Upper lobe of left lung (tissue), 4 donors: ENCODE measurements around the gene GALM.

Experiments
- EP300 ChIP-seq, 4 donors: sonication (generic); formaldehyde crosslinking; IDR thresholded peaks; one replicate each; pipeline ENCODE4 v1.5.1; 2017; ENCODE audit warnings: antibody characterized with exemption in 4 of 4, control low read depth in 2 of 4
- POLR2A ChIP-seq, 4 donors: fragments of 450-650 bp; IDR thresholded peaks; one replicate each; pipeline ENCODE4 v1.5.1; 2016 to 2017; ENCODE audit warnings: antibody characterized with exemption in 4 of 4, mild to moderate bottlenecking in 2 of 4
- POLR2AphosphoS5 ChIP-seq, 2 donors: sonication (generic); formaldehyde crosslinking; IDR thresholded peaks; one replicate each; pipeline ENCODE4 v1.5.1; 2017; ENCODE audit warnings: antibody characterized with exemption in 2 of 2
- TF ChIP-seq, protein P1 (sequence below), 6 experiments: fragments of 450-650 bp in 4 of 6; fragments of 200-600 bp in 2 of 6; sonication (generic) in 2 of 6; IDR thresholded peaks; one replicate each; pipeline ENCODE4 v1.5.1; 2016 to 2019; ENCODE audit warnings: antibody characterized with exemption in 6 of 6

- TF ChIP-seq, protein P1, sequence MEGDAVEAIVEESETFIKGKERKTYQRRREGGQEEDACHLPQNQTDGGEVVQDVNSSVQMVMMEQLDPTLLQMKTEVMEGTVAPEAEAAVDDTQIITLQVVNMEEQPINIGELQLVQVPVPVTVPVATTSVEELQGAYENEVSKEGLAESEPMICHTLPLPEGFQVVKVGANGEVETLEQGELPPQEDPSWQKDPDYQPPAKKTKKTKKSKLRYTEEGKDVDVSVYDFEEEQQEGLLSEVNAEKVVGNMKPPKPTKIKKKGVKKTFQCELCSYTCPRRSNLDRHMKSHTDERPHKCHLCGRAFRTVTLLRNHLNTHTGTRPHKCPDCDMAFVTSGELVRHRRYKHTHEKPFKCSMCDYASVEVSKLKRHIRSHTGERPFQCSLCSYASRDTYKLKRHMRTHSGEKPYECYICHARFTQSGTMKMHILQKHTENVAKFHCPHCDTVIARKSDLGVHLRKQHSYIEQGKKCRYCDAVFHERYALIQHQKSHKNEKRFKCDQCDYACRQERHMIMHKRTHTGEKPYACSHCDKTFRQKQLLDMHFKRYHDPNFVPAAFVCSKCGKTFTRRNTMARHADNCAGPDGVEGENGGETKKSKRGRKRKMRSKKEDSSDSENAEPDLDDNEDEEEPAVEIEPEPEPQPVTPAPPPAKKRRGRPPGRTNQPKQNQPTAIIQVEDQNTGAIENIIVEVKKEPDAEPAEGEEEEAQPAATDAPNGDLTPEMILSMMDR (IDR thresholded peaks at IDR 0.05) = no peak
- TF ChIP-seq EP300 (IDR thresholded peaks at IDR 0.05) = no peak
- no peak for TF ChIP-seq POLR2AphosphoS5 (IDR thresholded peaks at IDR 0.05)
- TF ChIP-seq POLR2A (IDR thresholded peaks at IDR 0.05) = no peak
These were observed 110.0 kb downstream of the GALM start for GRCh38 chr2:38775921-38776225.
